Measurements from ENCODE around the gene TOR4A.
"Not testable (repeated sequence)": the region's sequence is repeated elsewhere in the genome, so short reads cannot be mapped to it uniquely, and the experiment has no call there.

TOR4A gene

GRCh38 chr9:137239541-137240200, 37.9 kb upstream of the TOR4A start:
- not testable (repeated sequence) for FAIRE-seq

GRCh38 chr9:137240318-137240840, 37.1 kb upstream of the TOR4A start:
- no peak for FAIRE-seq

- FAIRE-seq = peak; percentile 98
Measured at GRCh38 chr9:137240841-137241489, 36.6 kb upstream of the TOR4A start, which contains the start of gene TUBB4B. Gene TUBB4B (plus strand): TSS chr9:137241287. CDS start chr9:137241361, 74 bp downstream.

- no peak for FAIRE-seq
Measured at GRCh38 chr9:137241490-137242268, 35.8 kb upstream of the TOR4A start.

- no peak for FAIRE-seq
Measured at GRCh38 chr9:137242269-137243203, 35.0 kb upstream of the TOR4A start.

- not testable (repeated sequence) for FAIRE-seq
Measured at GRCh38 chr9:137243266-137243625, 34.3 kb upstream of the TOR4A start.

GRCh38 chr9:137243626-137244485, 33.7 kb upstream of the TOR4A start:
- FAIRE-seq = no peak

GRCh38 chr9:137244486-137245449, 32.8 kb upstream of the TOR4A start:
- no peak for FAIRE-seq

GRCh38 chr9:137245450-137246421, 31.8 kb upstream of the TOR4A start:
- no peak for FAIRE-seq

- FAIRE-seq = no peak
Measured at GRCh38 chr9:137247135-137247915, 30.2 kb upstream of the TOR4A start.

GRCh38 chr9:137247916-137248175, 29.7 kb upstream of the TOR4A start:
- no peak for FAIRE-seq

GRCh38 chr9:137250329-137251193, 27.0 kb upstream of the TOR4A start:
- no peak for FAIRE-seq

GRCh38 chr9:137251194-137251461, 26.4 kb upstream of the TOR4A start, which contains the start of gene STPG3:
Gene STPG3 (plus strand): TSS chr9:137251286. CDS start chr9:137251287, 1 bp downstream.
- FAIRE-seq = no peak

GRCh38 chr9:137251490-137252268, 25.8 kb upstream of the TOR4A start:
- FAIRE-seq = no peak

GRCh38 chr9:137252555-137253506, 24.7 kb upstream of the TOR4A start:
- FAIRE-seq = no peak
